B cell (primary cell): ENCODE results near the gene SPRY4. TPM values are rescaled to one million over a fixed set of nuclear protein-coding genes. Genes with fewer than 3 reads are reported as not detected.
"Not testable (repeated sequence)": the region's sequence is repeated elsewhere in the genome, so short reads cannot be mapped to it uniquely, and the experiment has no call there.

Experiments used
- ATAC-seq: fragments of 200-7000 bp; cut with Tn5 transposase; one replicate; pipeline ENCODE4 v1.10.0; 2021; ENCODE audit warnings: low read depth, mild to moderate bottlenecking, moderate number of reproducible peaks, moderate library complexity
- CTCF ChIA-PET: fragments of 350-600 bp; sonication (Branson Sonifier 250); formaldehyde crosslinking; loops from one replicate; lab custom pipeline; 2021; ENCODE audit warnings: antibody characterized with exemption, inconsistent platforms; lab: Charles Lee
- POLR2A ChIA-PET: fragments of 350-600 bp; sonication (Branson Sonifier 250); formaldehyde crosslinking; loops from one replicate; lab custom pipeline; 2021; ENCODE audit warnings: antibody characterized with exemption; lab: Charles Lee
- DNase-seq: peaks from one replicate; pipeline ENCODE4 v3.0.0; 2013
- H2AFZ ChIP-seq: 2 replicates; pipeline ENCODE4 v1.6.1; 2012; ENCODE audit warnings: mild to moderate bottlenecking, low read depth, low read length; ENCODE audit not compliant: insufficient read depth, poor library complexity, severe bottlenecking
- H3K27ac ChIP-seq, 2 donors: 1 replicate in 1 of 2; 2 replicates in 1 of 2; pipeline ENCODE4 v1.5.1; 2012 to 2013; ENCODE audit warnings: low read length in 2 of 2, mild to moderate bottlenecking in 2 of 2, moderate library complexity in 1 of 2
- H3K27me3 ChIP-seq, 4 experiments: fragments of 200-600 bp in 1 of 4; sonication (generic) in 1 of 4; replicated peaks in 1 of 4; 1 replicate in 2 of 4; 2 replicates in 2 of 4; pipeline versions ENCODE4 v1.6.1 to v1.7.0; 2013 to 2016; ENCODE audit warnings: low read length in 3 of 4, mild to moderate bottlenecking in 2 of 4, mixed read lengths in 1 of 4, moderate library complexity in 1 of 4; ENCODE audit not compliant: insufficient read depth in 4 of 4, control insufficient read depth in 3 of 4; ENCODE audit errors: control extremely low read depth in 1 of 4
- H3K36me3 ChIP-seq, 2 experiments: replicated peaks in 1 of 2; 1 replicate in 1 of 2; 2 replicates in 1 of 2; pipeline versions ENCODE4 v1.6.1 to v1.7.1; 2013; ENCODE audit warnings: low read length in 1 of 2; ENCODE audit not compliant: insufficient read depth in 2 of 2, control insufficient read depth in 1 of 2; ENCODE audit errors: control extremely low read depth in 1 of 2, extremely low read depth in 1 of 2
- H3K4me1 ChIP-seq, 2 donors: fragments of 200-600 bp in 1 of 2; sonication (generic) in 1 of 2; 1 replicate in 1 of 2; 2 replicates in 1 of 2; pipeline versions ENCODE4 v1.5.1 to v1.6.1; 2013 to 2017; ENCODE audit warnings: low read length in 2 of 2; ENCODE audit not compliant: control insufficient read depth in 2 of 2, insufficient read depth in 2 of 2
- H3K4me2 ChIP-seq: replicated peaks from 2 replicates; pipeline ENCODE3; 2012; ENCODE audit warnings: mild to moderate bottlenecking, low read depth, low read length; ENCODE audit not compliant: poor library complexity, severe bottlenecking
- H3K4me3 ChIP-seq, 5 experiments: fragments of 200-600 bp in 1 of 5; sonication (generic) in 1 of 5; 1 replicate in 3 of 5; 2 replicates in 2 of 5; pipeline versions ENCODE4 v1.5.1 to v1.7.0; 2011 to 2016; ENCODE audit warnings: low read length in 4 of 5, mild to moderate bottlenecking in 4 of 5, low read depth in 2 of 5, control low read depth in 1 of 5, moderate library complexity in 1 of 5; ENCODE audit not compliant: insufficient read depth in 1 of 5; ENCODE audit errors: control extremely low read depth in 1 of 5, extremely low read depth in 1 of 5
- H3K79me2 ChIP-seq: fragments of 200-600 bp; sonication (generic); one replicate; pipeline ENCODE4 v1.6.0; 2016; ENCODE audit warnings: low read length; ENCODE audit not compliant: control insufficient read depth, insufficient read depth
- H3K9ac ChIP-seq: fragments of 200-600 bp; sonication (generic); 2 replicates; pipeline ENCODE4 v1.6.1; 2017; ENCODE audit warnings: mild to moderate bottlenecking, low read length, moderate library complexity
- H3K9me3 ChIP-seq, 3 donors: one replicate each; pipeline versions ENCODE4 v1.6.1 to v1.7.1; 2013; ENCODE audit warnings: low read length in 2 of 3; ENCODE audit not compliant: control insufficient read depth in 2 of 3, insufficient read depth in 1 of 3; ENCODE audit errors: control extremely low read depth in 1 of 3
- H4K20me1 ChIP-seq: 2 replicates; pipeline ENCODE4 v1.6.0; 2012; ENCODE audit warnings: mild to moderate bottlenecking, low read length; ENCODE audit not compliant: insufficient read depth, control insufficient read depth, poor library complexity, severe bottlenecking
- H3K27ac Mint-ChIP-seq: one replicate; pipeline ENCODE4 v1.8.0; 2021; ENCODE audit warnings: mixed read lengths
- H3K27me3 Mint-ChIP-seq: one replicate; pipeline ENCODE4 v1.8.0; 2021; ENCODE audit warnings: mixed read lengths
- H3K4me1 Mint-ChIP-seq: one replicate; pipeline ENCODE4 v1.8.0; 2021; ENCODE audit warnings: mixed read lengths
- H3K4me3 Mint-ChIP-seq: one replicate; pipeline ENCODE4 v1.8.0; 2021; ENCODE audit warnings: mixed read lengths
- H3K9me3 Mint-ChIP-seq: one replicate; pipeline ENCODE4 v1.8.0; 2022; ENCODE audit warnings: mixed read lengths; ENCODE audit not compliant: insufficient read depth
- EZH2 ChIP-seq: IDR thresholded peaks from 2 replicates; pipeline ENCODE4 v1.6.1; 2012; ENCODE audit warnings: borderline replicate concordance, low read depth, mild to moderate bottlenecking, moderate library complexity, low read length; ENCODE audit not compliant: insufficient read depth, poor library complexity, severe bottlenecking
- WGBS: methylation state at CpG from one replicate; pipeline ENCODE4 v1.1.5; 2013; ENCODE audit warnings: missing lambda C conversion rate; ENCODE audit not compliant: insufficient coverage; 5-methylcytosine and 5-hydroxymethylcytosine counted together
- intact Hi-C: fragments of 100-400 bp; cut with micrococcal nuclease; formaldehyde crosslinking; loops from one replicate; pipeline ENCODE4 v1.10.0; 2022
- polyA plus RNA-seq: library from polyadenylated mRNA; depleted of rRNA; stranded (reverse); fragments of >200 nt; gene quantifications from 2 replicates; pipeline ENCODE4 v1.2.3, GENCODE V29; 2012
- total RNA-seq, 2 donors: library from RNA; stranded (reverse); fragments of 120-200 nt in 1 of 2; gene quantifications; 1 replicate in 1 of 2; 2 replicates in 1 of 2; pipeline versions ENCODE4 v1.2.3 to v1.2.4, GENCODE V29; 2013 to 2022
- TF ChIP-seq, protein P1 (sequence below): fragments of 200-600 bp; IDR thresholded peaks from one replicate; pipeline ENCODE4 v1.8.0; 2022; ENCODE audit warnings: antibody characterized with exemption, mild to moderate bottlenecking

Gene SPRY4
- total and polyA plus RNA-seq, 2 donors (not counting 1 experiment from before 2014, with no cell fraction given), result 0.06 TPM; not detected in 1

DNA sequence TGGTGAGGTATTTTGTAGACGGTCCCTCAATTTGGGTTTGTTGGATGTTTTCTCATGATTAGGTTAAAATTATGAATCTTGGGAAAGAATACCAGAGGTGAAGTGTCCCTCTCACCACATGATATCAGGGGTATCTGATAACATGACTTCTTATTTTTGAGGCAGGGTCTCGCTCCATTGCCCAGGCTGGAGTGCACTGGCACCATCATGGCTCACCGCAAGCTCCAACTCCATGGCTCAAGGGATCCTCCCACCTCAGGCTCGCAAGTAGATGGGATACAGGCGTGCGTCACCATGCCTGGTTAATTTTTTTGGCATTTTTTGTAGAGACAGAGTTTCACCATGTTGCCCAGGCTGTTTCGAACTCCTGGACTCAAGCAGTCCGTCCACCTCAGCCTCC is 24.1 kb downstream of the SPRY4 start:
- no peak overlapping the region for H3K9ac ChIP-seq
- no peaks in the 10 kb centered on the region for H3K4me1 ChIP-seq
- no peak overlapping the region for H3K4me2 ChIP-seq
- H3K9me3 Mint-ChIP-seq, result no peaks in the 10 kb centered on the region
- CTCF ChIA-PET, result no interaction called here
- DNase-seq (no peak), ATAC-seq (no peak)
- POLR2A ChIA-PET, result no interaction called here
- no peaks in the 10 kb centered on the region for H3K4me1 Mint-ChIP-seq
- no peak overlapping the region for H3K27ac Mint-ChIP-seq
- WGBS, result 96% methylated on average over 6 of the region's 8 CpGs
- H3K27ac ChIP-seq, result no peak overlapping the region
- H4K20me1 ChIP-seq, result no peaks in the 10 kb centered on the region
- no peaks in the 10 kb centered on the region for H3K36me3 ChIP-seq
- H3K4me3 Mint-ChIP-seq, result no peak overlapping the region
- H2AFZ ChIP-seq, result no peak overlapping the region
- peaks cover 0 to 4% (median 0%) of the 10 kb centered on the region in 4 experiments for H3K27me3 ChIP-seq
- no peaks in the 10 kb centered on the region for H3K79me2 ChIP-seq
- H3K9me3 ChIP-seq, result no peaks in the 10 kb centered on the region
- H3K4me3 ChIP-seq, result no peak overlapping the region
- no peak for TF ChIP-seq EZH2
- TF ChIP-seq, protein P1, sequence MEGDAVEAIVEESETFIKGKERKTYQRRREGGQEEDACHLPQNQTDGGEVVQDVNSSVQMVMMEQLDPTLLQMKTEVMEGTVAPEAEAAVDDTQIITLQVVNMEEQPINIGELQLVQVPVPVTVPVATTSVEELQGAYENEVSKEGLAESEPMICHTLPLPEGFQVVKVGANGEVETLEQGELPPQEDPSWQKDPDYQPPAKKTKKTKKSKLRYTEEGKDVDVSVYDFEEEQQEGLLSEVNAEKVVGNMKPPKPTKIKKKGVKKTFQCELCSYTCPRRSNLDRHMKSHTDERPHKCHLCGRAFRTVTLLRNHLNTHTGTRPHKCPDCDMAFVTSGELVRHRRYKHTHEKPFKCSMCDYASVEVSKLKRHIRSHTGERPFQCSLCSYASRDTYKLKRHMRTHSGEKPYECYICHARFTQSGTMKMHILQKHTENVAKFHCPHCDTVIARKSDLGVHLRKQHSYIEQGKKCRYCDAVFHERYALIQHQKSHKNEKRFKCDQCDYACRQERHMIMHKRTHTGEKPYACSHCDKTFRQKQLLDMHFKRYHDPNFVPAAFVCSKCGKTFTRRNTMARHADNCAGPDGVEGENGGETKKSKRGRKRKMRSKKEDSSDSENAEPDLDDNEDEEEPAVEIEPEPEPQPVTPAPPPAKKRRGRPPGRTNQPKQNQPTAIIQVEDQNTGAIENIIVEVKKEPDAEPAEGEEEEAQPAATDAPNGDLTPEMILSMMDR, result no peak
- intact Hi-C loops, result no loop called here
- peaks cover 17% of the 10 kb centered on the region for H3K27me3 Mint-ChIP-seq

DNA sequence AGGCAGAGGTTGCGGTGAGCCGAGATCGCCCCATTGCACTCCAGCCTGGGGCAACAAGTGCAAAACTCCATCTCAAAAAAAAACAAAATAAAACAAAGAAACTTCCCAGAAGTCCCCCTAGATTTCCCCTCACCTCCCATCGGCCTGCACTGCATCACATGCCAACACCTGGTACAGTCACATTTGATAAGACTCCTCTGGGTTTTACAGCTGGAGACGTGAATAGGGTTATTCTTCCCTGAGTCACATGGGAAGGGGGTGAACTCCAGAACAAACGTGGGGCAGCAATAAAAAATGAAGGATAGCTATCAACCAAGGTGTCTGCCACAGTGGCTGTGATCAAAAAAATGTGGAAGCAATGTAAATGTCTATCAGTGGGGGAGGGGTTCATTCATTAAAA is 26.0 kb downstream of the SPRY4 start:
- peaks cover 0 to 4% (median 0%) of the 10 kb centered on the region in 4 experiments for H3K27me3 ChIP-seq
- POLR2A ChIA-PET, result no interaction called here
- H3K27ac ChIP-seq, result no peak overlapping the region
- DNase-seq (no peak), ATAC-seq (no peak)
- H3K9me3 ChIP-seq, result no peaks in the 10 kb centered on the region
- Mint-ChIP-seq H3K9me3 (no peaks in the 10 kb centered on the region), H3K4me3 (no peak overlapping the region), H3K4me1 (no peaks in the 10 kb centered on the region), H3K27me3 (peaks cover 19% of the 10 kb centered on the region), H3K27ac (no peak overlapping the region)
- no peaks in the 10 kb centered on the region for H3K4me1 ChIP-seq
- no peaks in the 10 kb centered on the region for H3K36me3 ChIP-seq
- no peak for TF ChIP-seq EZH2
- TF ChIP-seq, protein P1, result no peak
- H3K79me2 ChIP-seq, result no peaks in the 10 kb centered on the region
- H3K4me2 ChIP-seq, result no peak overlapping the region
- 83% methylated on average over 6 of the region's 6 CpGs for WGBS
- H3K4me3 ChIP-seq, result no peak overlapping the region
- no peaks in the 10 kb centered on the region for H4K20me1 ChIP-seq
- no peak overlapping the region for H3K9ac ChIP-seq
- no peak overlapping the region for H2AFZ ChIP-seq
- CTCF ChIA-PET, result no interaction called here
- intact Hi-C loops, result no loop called here

DNA sequence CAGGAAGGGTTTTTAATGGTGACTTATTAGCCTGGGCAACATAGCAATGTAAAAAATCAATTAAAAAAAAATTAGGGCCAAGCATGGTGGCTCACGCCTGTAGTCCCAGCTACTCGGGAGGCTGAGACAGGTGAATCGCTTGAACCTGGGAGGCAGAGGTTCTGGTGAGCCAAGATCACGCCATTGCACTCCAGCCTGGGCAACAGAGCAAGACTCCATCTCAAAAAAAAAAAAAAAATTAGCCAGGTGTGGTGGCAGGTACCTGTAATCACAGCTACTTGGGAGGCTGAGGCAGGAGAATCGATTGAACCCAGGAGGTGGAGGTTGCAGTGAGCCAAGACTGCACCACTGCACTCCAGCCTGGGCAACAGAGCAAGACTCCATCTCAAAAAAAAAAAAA is 27.0 kb downstream of the SPRY4 start:
- ATAC-seq, intact Hi-C loops, POLR2A ChIA-PET, H3K9me3 Mint-ChIP-seq, H3K27ac Mint-ChIP-seq, H2AFZ ChIP-seq, H3K9me3 ChIP-seq, H3K4me2 ChIP-seq, H3K27me3 ChIP-seq, H3K4me1 Mint-ChIP-seq, H4K20me1 ChIP-seq, H3K4me3 ChIP-seq, H3K27ac ChIP-seq, CTCF ChIA-PET, H3K79me2 ChIP-seq, H3K36me3 ChIP-seq, H3K4me1 ChIP-seq, H3K4me3 Mint-ChIP-seq, DNase-seq, H3K9ac ChIP-seq: not testable (repeated sequence)
- 100% methylated on average over 3 of the region's 5 CpGs for WGBS
- peaks cover 19% of the 10 kb centered on the region for H3K27me3 Mint-ChIP-seq
